ENCODE data around the gene EID2.

The EID2 gene

DNA sequence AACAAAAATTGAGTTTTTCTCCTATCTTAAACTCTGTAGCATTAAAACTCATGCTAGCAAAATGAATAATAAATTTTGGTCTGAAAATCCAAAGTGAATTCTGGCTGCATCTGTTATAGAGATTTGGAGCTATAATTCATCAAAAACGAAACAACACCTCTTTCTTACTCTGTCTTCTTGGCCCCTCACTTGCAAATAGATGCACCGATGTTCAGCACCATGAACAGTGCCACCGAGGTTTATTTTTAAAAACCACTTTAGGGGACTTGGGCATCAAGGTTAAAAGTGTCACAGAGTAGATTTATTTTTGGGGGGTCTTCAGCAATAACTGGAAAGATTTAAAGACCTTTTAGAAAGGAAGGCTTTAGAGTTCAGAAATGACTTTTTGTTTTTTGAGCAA lies 26.1 kb upstream of the EID2 start:
- no peak for DNase-seq (ENCODE audit: low read depth)
- TF ChIP-seq CTCF (IDR thresholded peaks at IDR 0.05; ENCODE audit: low read depth, low read length, missing control alignments), result no peak
- H3K4me3 ChIP-seq (ENCODE audit: low read depth, low read length), result no peak overlapping the region
- in situ Hi-C loops (cut with HindIII; ENCODE audit: low sequenced_read_pairs), result no loop called here

DNA sequence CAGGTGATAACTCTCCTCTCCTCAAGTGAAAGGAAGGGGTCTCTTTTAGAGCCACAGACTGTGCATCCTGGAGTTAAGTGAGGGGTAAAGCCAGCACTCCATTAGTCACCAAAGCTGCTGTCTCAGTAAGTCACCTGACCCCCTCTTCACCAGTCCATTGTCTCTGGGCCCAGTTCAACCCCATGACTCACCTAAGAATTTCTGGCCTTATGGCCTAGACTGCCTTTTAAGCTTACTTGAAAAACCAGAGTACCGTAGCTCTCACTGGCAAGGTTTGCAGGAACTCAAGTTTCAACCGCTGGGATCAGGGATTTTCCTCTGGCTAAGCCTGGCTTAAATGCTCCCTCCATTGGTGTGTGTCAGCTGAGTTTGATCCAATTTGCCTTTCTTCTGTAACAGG lies 23.4 kb upstream of the EID2 start:
- TF ChIP-seq CTCF (IDR thresholded peaks at IDR 0.05; ENCODE audit: low read depth, low read length, missing control alignments), result no peak
- DNase-seq (ENCODE audit: low read depth), result no peak
- in situ Hi-C loops (cut with HindIII; ENCODE audit: low sequenced_read_pairs), result no loop called here
- no peak overlapping the region for H3K4me3 ChIP-seq (ENCODE audit: low read depth, low read length)

- H3K4me3 ChIP-seq (ENCODE audit: low read depth, low read length), result no peak overlapping the region
Observed at GRCh38 chr19:39558624-39559117, 18.7 kb upstream of the EID2 start.

GRCh38 chr19:39557811-39558623 lies 18.1 kb upstream of the EID2 start:
- no peak for TF ChIP-seq CTCF (IDR thresholded peaks at IDR 0.05; ENCODE audit: low read depth, low read length, missing control alignments)
- no peak for DNase-seq (ENCODE audit: low read depth)
- H3K4me3 ChIP-seq (ENCODE audit: low read depth, low read length), result no peak overlapping the region
- in situ Hi-C loops (cut with HindIII; ENCODE audit: low sequenced_read_pairs), result no loop called here

More at GRCh38 chr19:39558624-39559117, 18.7 kb upstream of the EID2 start:
- DNase-seq (ENCODE audit: low read depth), result no peak
- in situ Hi-C loops (cut with HindIII; ENCODE audit: low sequenced_read_pairs), result no loop called here
- no peak for TF ChIP-seq CTCF (IDR thresholded peaks at IDR 0.05; ENCODE audit: low read depth, low read length, missing control alignments)

- no peak for TF ChIP-seq CTCF (IDR thresholded peaks at IDR 0.05; ENCODE audit: low read depth, low read length, missing control alignments)
- in situ Hi-C loops (cut with HindIII; ENCODE audit: low sequenced_read_pairs), result no loop called here
- H3K4me3 ChIP-seq (ENCODE audit: low read depth, low read length), result no peak overlapping the region
- no peak for DNase-seq (ENCODE audit: low read depth)
Observed at GRCh38 chr19:39555883-39556282, 15.9 kb upstream of the EID2 start.

DNA sequence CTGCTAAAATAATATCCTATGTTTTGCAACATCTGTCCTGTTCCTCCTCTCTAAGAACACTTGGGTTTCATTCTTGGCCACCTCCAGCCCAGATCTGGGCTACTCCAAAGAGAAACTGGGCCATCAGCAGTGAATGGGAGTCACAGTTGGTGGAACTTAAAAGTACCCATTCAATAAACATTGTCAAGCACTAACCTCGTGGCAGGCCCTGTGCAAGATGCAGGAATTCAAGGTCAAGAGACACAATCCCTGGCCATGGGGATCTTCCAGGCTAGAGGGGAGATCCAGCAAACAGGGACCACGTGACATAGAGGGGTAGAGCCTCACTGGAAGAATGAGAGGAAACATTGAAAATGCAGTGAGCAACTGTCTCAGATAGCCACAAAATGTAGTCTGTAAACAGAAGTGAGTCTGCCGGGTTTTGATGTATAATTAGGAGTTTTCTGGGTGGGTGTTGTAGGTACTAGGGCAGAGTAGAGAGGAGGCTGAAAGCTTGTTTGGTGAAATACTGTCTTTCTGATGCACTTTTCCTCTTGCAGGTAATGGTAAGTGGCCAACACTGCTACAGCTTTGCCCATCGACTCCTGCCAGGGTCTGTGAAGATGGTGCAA lies 14.8 kb upstream of the EID2 start:
- H3K4me3 ChIP-seq (ENCODE audit: low read depth, low read length), result no peak overlapping the region
- no peak for DNase-seq (ENCODE audit: low read depth)
- in situ Hi-C loops (cut with HindIII; ENCODE audit: low sequenced_read_pairs), result no loop called here
- no peak for TF ChIP-seq CTCF (IDR thresholded peaks at IDR 0.05; ENCODE audit: low read depth, low read length, missing control alignments)
